Smooth muscle cell (in vitro differentiated cells): ENCODE measurements around the gene RASL12. TPM values are rescaled to one million over a fixed set of nuclear protein-coding genes. Genes with fewer than 3 reads are reported as not detected.

Experiments used
- DNase-seq: peaks from one replicate; lab custom pipeline; 2025; ENCODE audit not compliant: unreplicated experiment; lab: John Stamatoyannopoulos, UW
- H2AFZ ChIP-seq: fragments of 200-600 bp; sonication (generic); 2 replicates; pipeline ENCODE4 v1.6.0; 2016; ENCODE audit warnings: antibody characterized with exemption, low read depth, mild to moderate bottlenecking
- H3F3A ChIP-seq: fragments of 200-600 bp; sonication (generic); 2 replicates; pipeline ENCODE4 v1.6.0; 2017; ENCODE audit warnings: antibody characterized with exemption, low read depth
- H3K27ac ChIP-seq: fragments of 200-600 bp; sonication (generic); 2 replicates; pipeline ENCODE4 v1.5.1; 2016; ENCODE audit warnings: low read depth, mild to moderate bottlenecking
- H3K27me3 ChIP-seq: fragments of 200-600 bp; sonication (generic); 2 replicates; pipeline ENCODE4 v1.6.1; 2016; ENCODE audit warnings: low read depth, mild to moderate bottlenecking
- H3K36me3 ChIP-seq: fragments of 200-600 bp; sonication (generic); 2 replicates; pipeline ENCODE4 v1.5.1; 2016; ENCODE audit warnings: low read depth
- H3K4me1 ChIP-seq: fragments of 200-600 bp; sonication (generic); 2 replicates; pipeline ENCODE4 v1.5.1; 2016; ENCODE audit warnings: low read depth
- H3K4me2 ChIP-seq: fragments of 200-600 bp; sonication (generic); 2 replicates; pipeline ENCODE4 v1.6.0; 2016; ENCODE audit warnings: mild to moderate bottlenecking
- H3K4me3 ChIP-seq: fragments of 200-600 bp; sonication (generic); 2 replicates; pipeline ENCODE4 v1.5.1; 2016; ENCODE audit warnings: mild to moderate bottlenecking
- H3K79me2 ChIP-seq: fragments of 200-600 bp; sonication (generic); 2 replicates; pipeline ENCODE4 v1.6.0; 2016; ENCODE audit warnings: low read depth, mild to moderate bottlenecking
- H3K9ac ChIP-seq: fragments of 200-600 bp; sonication (generic); 2 replicates; pipeline ENCODE4 v1.6.0; 2016; ENCODE audit warnings: low read depth
- H3K9me3 ChIP-seq: fragments of 200-600 bp; sonication (generic); replicated peaks from 2 replicates; pipeline ENCODE4 v1.5.1; 2016; ENCODE audit warnings: low read depth
- H4K20me1 ChIP-seq: fragments of 200-600 bp; sonication (generic); 2 replicates; pipeline ENCODE4 v1.6.0; 2016; ENCODE audit warnings: low read depth
- CTCF ChIP-seq: fragments of 200-600 bp; sonication (generic); IDR thresholded peaks from 2 replicates; pipeline ENCODE4 v1.5.1; 2017; ENCODE audit warnings: borderline replicate concordance, mild to moderate bottlenecking, antibody characterized with exemption; ENCODE audit not compliant: insufficient read depth, poor library complexity, severe bottlenecking
- WGBS: methylation state at CpG from one replicate; pipeline ENCODE4 v1.1.7; 2016; ENCODE audit warnings: low lambda C conversion rate; 5-methylcytosine and 5-hydroxymethylcytosine counted together
- polyA plus RNA-seq: library from polyadenylated mRNA; unstranded; fragments of >200 nt; fragmentation: Nextera tagmentation; extraction: Ambion mirVana; gene quantifications from 2 replicates; pipeline ENCODE4 v1.2.1, GENCODE V29; 2016
- total RNA-seq: library from RNA; depleted of rRNA; stranded (reverse); fragments of >200 nt; gene quantifications from 2 replicates; pipeline ENCODE4 v1.2.3, GENCODE V29; 2014

Gene RASL12
- total and polyA plus RNA-seq, 2 experiments from 2014 or later: 8.7 to 14.6 TPM

- Histone ChIP-seq H3K4me3 (no peak overlapping the region), H3K27ac (no peak overlapping the region), H3F3A (no peaks in the 10 kb centered on the region), H3K27me3 (no peaks in the 10 kb centered on the region), H3K4me2 (no peak overlapping the region), H2AFZ (no peak overlapping the region), H3K9me3 (no peaks in the 10 kb centered on the region), H3K9ac (no peak overlapping the region), H4K20me1 (no peaks in the 10 kb centered on the region), H3K4me1 (peaks cover 19% of the 10 kb centered on the region), H3K79me2 (no peaks in the 10 kb centered on the region), H3K36me3 (no peaks in the 10 kb centered on the region)
- no peak for DNase-seq
- WGBS: 83% methylated on average over 6 of the region's 6 CpGs
- TF ChIP-seq CTCF: no peak
Measured at GRCh38 chr15:65088643-65089021, 20.8 kb upstream of the RASL12 start.

- H3K4me2 ChIP-seq: no peak overlapping the region
- no peaks in the 10 kb centered on the region for H4K20me1 ChIP-seq
- H3K4me3 ChIP-seq: no peak overlapping the region
- no peak overlapping the region for H3K27ac ChIP-seq
- peaks cover 25% of the 10 kb centered on the region for H3K4me1 ChIP-seq
- no peak for DNase-seq
- TF ChIP-seq CTCF: no peak
- no peak overlapping the region for H3K9ac ChIP-seq
- H2AFZ ChIP-seq: no peak overlapping the region
- H3K27me3 ChIP-seq: no peaks in the 10 kb centered on the region
- H3K36me3 ChIP-seq: no peaks in the 10 kb centered on the region
- no peaks in the 10 kb centered on the region for H3K79me2 ChIP-seq
- WGBS: 88% methylated on average over 13 of the region's 13 CpGs
- H3K9me3 ChIP-seq: no peaks in the 10 kb centered on the region
- H3F3A ChIP-seq: no peaks in the 10 kb centered on the region
Measured at GRCh38 chr15:65087873-65088642, 20.3 kb upstream of the RASL12 start.

- TF ChIP-seq CTCF: no peak
- Histone ChIP-seq H3K27ac (no peak overlapping the region), H3K4me2 (no peak overlapping the region), H3K36me3 (no peaks in the 10 kb centered on the region), H3K79me2 (no peaks in the 10 kb centered on the region), H4K20me1 (no peaks in the 10 kb centered on the region), H3K27me3 (no peaks in the 10 kb centered on the region), H3K4me3 (no peak overlapping the region), H3K9ac (no peak overlapping the region), H3K9me3 (no peaks in the 10 kb centered on the region), H3K4me1 (peaks cover 32% of the 10 kb centered on the region), H3F3A (no peaks in the 10 kb centered on the region), H2AFZ (no peak overlapping the region)
- no peak for DNase-seq
- 97% methylated on average over 3 of the region's 3 CpGs for WGBS
Measured at GRCh38 chr15:65087411-65087810, 19.6 kb upstream of the RASL12 start.

- Histone ChIP-seq H3K27me3 (no peaks in the 10 kb centered on the region), H3K9ac (no peak overlapping the region), H3K4me2 (no peak overlapping the region), H3K9me3 (no peaks in the 10 kb centered on the region), H2AFZ (no peak overlapping the region), H3K4me3 (no peak overlapping the region), H3K36me3 (no peaks in the 10 kb centered on the region), H3K27ac (no peak overlapping the region), H3F3A (no peaks in the 10 kb centered on the region), H4K20me1 (no peaks in the 10 kb centered on the region), H3K79me2 (no peaks in the 10 kb centered on the region), H3K4me1 (peaks cover 38% of the 10 kb centered on the region)
- WGBS: 75% methylated on average over 6 of the region's 6 CpGs
- no peak for DNase-seq
- TF ChIP-seq CTCF: no peak
Measured at GRCh38 chr15:65086680-65087111, 18.9 kb upstream of the RASL12 start.
